Measurements from ENCODE around the gene LRWD1. TPM values are rescaled to one million over a fixed set of nuclear protein-coding genes. Genes with fewer than 3 reads are reported as not detected.

The LRWD1 gene
- polyA plus RNA-seq, 1 of the 3 experiments (the other 2 are of a cell fraction), result 53.2 TPM

GRCh38 chr7:102472126-102473041, 7.6 kb downstream of the LRWD1 start:
- Histone ChIP-seq H3K79me2 (ENCODE audit: insufficient read depth) (no peaks in the 10 kb centered on the region), H3K9me2 (no peaks in the 10 kb centered on the region), H4K20me1 (ENCODE audit: insufficient read depth) (no peaks in the 10 kb centered on the region), H3K9me3 (no peaks in the 10 kb centered on the region), H2AFZ (ENCODE audit: low read depth) (no peak overlapping the region), H3K4me2 (no peak overlapping the region), H3K27ac (ENCODE audit: low read depth in 2 of 2, low read length in 1 of 2) (no peak overlapping the region; a peak in 1 of 4 replicates), H3K4me1 (ENCODE audit: control insufficient read depth in 1 of 2, insufficient read depth in 2 of 2, low read depth in 1 of 2, low read length in 1 of 2) (no peaks in the 10 kb centered on the region; a peak in 1 of 4 replicates), H3F3A (replicated peaks; ENCODE audit: insufficient read depth) (peaks cover 5% of the 10 kb centered on the region), H3K4me3 (ENCODE audit: low read depth in 2 of 2, low read length in 1 of 2) (no peak overlapping the region), H3K36me3 (replicated peaks in 1 of 2; ENCODE audit: control insufficient read depth in 1 of 2, insufficient read depth in 2 of 2, low read length in 1 of 2) (peaks cover 32 to 54% of the 10 kb centered on the region in 2 experiments), H3K9ac (no peak overlapping the region), H3K27me3 (ENCODE audit: insufficient read depth) (no peaks in the 10 kb centered on the region)
- TF ChIP-seq, protein P1, sequence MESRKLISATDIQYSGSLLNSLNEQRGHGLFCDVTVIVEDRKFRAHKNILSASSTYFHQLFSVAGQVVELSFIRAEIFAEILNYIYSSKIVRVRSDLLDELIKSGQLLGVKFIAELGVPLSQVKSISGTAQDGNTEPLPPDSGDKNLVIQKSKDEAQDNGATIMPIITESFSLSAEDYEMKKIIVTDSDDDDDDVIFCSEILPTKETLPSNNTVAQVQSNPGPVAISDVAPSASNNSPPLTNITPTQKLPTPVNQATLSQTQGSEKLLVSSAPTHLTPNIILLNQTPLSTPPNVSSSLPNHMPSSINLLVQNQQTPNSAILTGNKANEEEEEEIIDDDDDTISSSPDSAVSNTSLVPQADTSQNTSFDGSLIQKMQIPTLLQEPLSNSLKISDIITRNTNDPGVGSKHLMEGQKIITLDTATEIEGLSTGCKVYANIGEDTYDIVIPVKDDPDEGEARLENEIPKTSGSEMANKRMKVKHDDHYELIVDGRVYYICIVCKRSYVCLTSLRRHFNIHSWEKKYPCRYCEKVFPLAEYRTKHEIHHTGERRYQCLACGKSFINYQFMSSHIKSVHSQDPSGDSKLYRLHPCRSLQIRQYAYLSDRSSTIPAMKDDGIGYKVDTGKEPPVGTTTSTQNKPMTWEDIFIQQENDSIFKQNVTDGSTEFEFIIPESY (IDR thresholded peaks at IDR 0.05; ENCODE audit: borderline replicate concordance, low read depth), result no peak
- no peak for TF ChIP-seq SMC3 (IDR thresholded peaks at IDR 0.05; ENCODE audit: low read depth, low read length)
- no peak for TF ChIP-seq NFIC (IDR thresholded peaks at IDR 0.05; ENCODE audit: borderline replicate concordance)
- TF ChIP-seq, protein P2, sequence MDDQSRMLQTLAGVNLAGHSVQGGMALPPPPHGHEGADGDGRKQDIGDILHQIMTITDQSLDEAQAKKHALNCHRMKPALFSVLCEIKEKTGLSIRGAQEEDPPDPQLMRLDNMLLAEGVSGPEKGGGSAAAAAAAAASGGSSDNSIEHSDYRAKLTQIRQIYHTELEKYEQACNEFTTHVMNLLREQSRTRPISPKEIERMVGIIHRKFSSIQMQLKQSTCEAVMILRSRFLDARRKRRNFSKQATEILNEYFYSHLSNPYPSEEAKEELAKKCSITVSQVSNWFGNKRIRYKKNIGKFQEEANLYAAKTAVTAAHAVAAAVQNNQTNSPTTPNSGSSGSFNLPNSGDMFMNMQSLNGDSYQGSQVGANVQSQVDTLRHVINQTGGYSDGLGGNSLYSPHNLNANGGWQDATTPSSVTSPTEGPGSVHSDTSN (IDR thresholded peaks at IDR 0.05), result no peak
- TF ChIP-seq TAF1 (IDR thresholded peaks at IDR 0.05; ENCODE audit: borderline replicate concordance, low read depth, low read length), result no peak
- TF ChIP-seq MAX (IDR thresholded peaks at IDR 0.05; ENCODE audit: low read depth), result no peak
- no peak for TF ChIP-seq ELF1 (IDR thresholded peaks at IDR 0.05)
- TF ChIP-seq, protein P3, sequence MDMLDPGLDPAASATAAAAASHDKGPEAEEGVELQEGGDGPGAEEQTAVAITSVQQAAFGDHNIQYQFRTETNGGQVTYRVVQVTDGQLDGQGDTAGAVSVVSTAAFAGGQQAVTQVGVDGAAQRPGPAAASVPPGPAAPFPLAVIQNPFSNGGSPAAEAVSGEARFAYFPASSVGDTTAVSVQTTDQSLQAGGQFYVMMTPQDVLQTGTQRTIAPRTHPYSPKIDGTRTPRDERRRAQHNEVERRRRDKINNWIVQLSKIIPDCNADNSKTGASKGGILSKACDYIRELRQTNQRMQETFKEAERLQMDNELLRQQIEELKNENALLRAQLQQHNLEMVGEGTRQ (IDR thresholded peaks at IDR 0.05; ENCODE audit: borderline replicate concordance, low read depth, low read length), result no peak
- TF ChIP-seq MXI1 (IDR thresholded peaks at IDR 0.05; ENCODE audit: low read depth, low read length), result no peak
- no peak for TF ChIP-seq YY1 (IDR thresholded peaks at IDR 0.05; ENCODE audit: low read depth)
- no peak for TF ChIP-seq CHD2 (IDR thresholded peaks at IDR 0.05; ENCODE audit: low read length, partially characterized antibody)
- TF ChIP-seq RAD21 (IDR thresholded peaks at IDR 0.05; ENCODE audit: low read length), result no peak
- TF ChIP-seq, protein P4, sequence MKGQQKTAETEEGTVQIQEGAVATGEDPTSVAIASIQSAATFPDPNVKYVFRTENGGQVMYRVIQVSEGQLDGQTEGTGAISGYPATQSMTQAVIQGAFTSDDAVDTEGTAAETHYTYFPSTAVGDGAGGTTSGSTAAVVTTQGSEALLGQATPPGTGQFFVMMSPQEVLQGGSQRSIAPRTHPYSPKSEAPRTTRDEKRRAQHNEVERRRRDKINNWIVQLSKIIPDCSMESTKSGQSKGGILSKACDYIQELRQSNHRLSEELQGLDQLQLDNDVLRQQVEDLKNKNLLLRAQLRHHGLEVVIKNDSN (IDR thresholded peaks at IDR 0.05; ENCODE audit: borderline replicate concordance, low read depth), result no peak
- 83% methylated on average over 26 of the region's 31 CpGs for WGBS (ENCODE audit: low lambda C conversion rate)
- POLR2A ChIA-PET, result no interaction called here
- CTCF ChIA-PET, result interaction anchor here (1.9 kb wide), 1 partner anchor 68 kb away, joined by 5 read pairs; no protein-coding TSS in a partner anchor
- DNase-seq, result no peak
